Suppressor macrophage (primary cell): ENCODE results near the gene EPHA6.
"Not testable (repeated sequence)": the region's sequence is repeated elsewhere in the genome, so short reads cannot be mapped to it uniquely, and the experiment has no call there.

Experiments
- DNase-seq, 4 experiments: peaks; one replicate each; pipeline ENCODE4 v3.0.0-alpha.2; 2020 to 2022

The EPHA6 gene

GRCh38 chr3:97025612-97026011 lies 211.2 kb downstream of the EPHA6 start:
- DNase-seq, result not testable (repeated sequence)

GRCh38 chr3:97029972-97030371 lies 215.6 kb downstream of the EPHA6 start:
- no peak for DNase-seq

GRCh38 chr3:97037294-97037943 lies 223.0 kb downstream of the EPHA6 start:
- DNase-seq, result no peak

- no peak for DNase-seq
These were observed 229.0 kb downstream of the EPHA6 start for GRCh38 chr3:97043411-97043810.

GRCh38 chr3:97057365-97057764 lies 243.0 kb downstream of the EPHA6 start:
- DNase-seq, result no peak

- no peak for DNase-seq
These were observed 244.8 kb downstream of the EPHA6 start for GRCh38 chr3:97059168-97059567.

- no peak for DNase-seq
These were observed 252.1 kb downstream of the EPHA6 start for GRCh38 chr3:97066531-97066930.

GRCh38 chr3:97070302-97070701 lies 255.9 kb downstream of the EPHA6 start:
- DNase-seq, result no peak

- no peak for DNase-seq
These were observed 260.2 kb downstream of the EPHA6 start for GRCh38 chr3:97074546-97074945.

- no peak for DNase-seq
These were observed 262.3 kb downstream of the EPHA6 start for GRCh38 chr3:97076673-97077072.

GRCh38 chr3:97089621-97090020 lies 275.2 kb downstream of the EPHA6 start:
- DNase-seq, result no peak

GRCh38 chr3:97102641-97103040 lies 288.2 kb downstream of the EPHA6 start:
- DNase-seq, result no peak

GRCh38 chr3:97105989-97106651 lies 291.7 kb downstream of the EPHA6 start:
- no peak for DNase-seq

- DNase-seq, result no peak
These were observed 292.2 kb downstream of the EPHA6 start for GRCh38 chr3:97106652-97106989.

GRCh38 chr3:97108136-97108535 lies 293.7 kb downstream of the EPHA6 start:
- DNase-seq, result no peak

- no peak for DNase-seq
These were observed 296.9 kb downstream of the EPHA6 start for GRCh38 chr3:97111244-97111643.

GRCh38 chr3:97121386-97121785 lies 307.0 kb downstream of the EPHA6 start:
- no peak for DNase-seq

GRCh38 chr3:97125902-97126499 lies 311.6 kb downstream of the EPHA6 start:
- no peak for DNase-seq

- DNase-seq, result no peak
These were observed 317.1 kb downstream of the EPHA6 start for GRCh38 chr3:97131476-97131875.

GRCh38 chr3:97138914-97139541 lies 324.6 kb downstream of the EPHA6 start:
- no peak for DNase-seq

- DNase-seq, result no peak
These were observed 334.5 kb downstream of the EPHA6 start for GRCh38 chr3:97148931-97149330.

- DNase-seq, result no peak
These were observed 346.8 kb downstream of the EPHA6 start for GRCh38 chr3:97161169-97161568.

- no peak for DNase-seq
These were observed 362.8 kb downstream of the EPHA6 start for GRCh38 chr3:97177242-97177641.

- no peak for DNase-seq
These were observed 367.3 kb downstream of the EPHA6 start for GRCh38 chr3:97181704-97182103.
